Nephron (organoid): ENCODE results near the gene ZNF697.
A peak's percentile ranks its signal among the peaks of the same experiment; 100 is the strongest.

Source experiments
- H3K27ac Mint-ChIP-seq, 3 experiments: 2 replicates each; pipeline ENCODE4 v1.8.0; 2020; ENCODE audit warnings: mixed read lengths in 3 of 3, mild to moderate bottlenecking in 2 of 3, moderate library complexity in 1 of 3
- H3K27me3 Mint-ChIP-seq: 2 replicates; pipeline ENCODE4 v1.8.0; 2021; ENCODE audit warnings: low read depth, mild to moderate bottlenecking, moderate library complexity, mixed read lengths
- H3K36me3 Mint-ChIP-seq: 2 replicates; pipeline ENCODE4 v1.8.0; 2020; ENCODE audit warnings: low read depth, mixed read lengths
- H3K4me1 Mint-ChIP-seq: 2 replicates; pipeline ENCODE4 v1.8.0; 2020; ENCODE audit warnings: mixed read lengths
- H3K4me3 Mint-ChIP-seq, 3 experiments: 2 replicates each; pipeline ENCODE4 v1.8.0; 2020; ENCODE audit warnings: mild to moderate bottlenecking in 3 of 3, mixed read lengths in 3 of 3, moderate library complexity in 2 of 3
- H3K9me3 Mint-ChIP-seq: 2 replicates; pipeline ENCODE4 v1.8.0; 2020; ENCODE audit warnings: mixed read lengths
- TF ChIP-seq, protein P1 (sequence below), 3 experiments: fragments of 200-600 bp; sonication (generic); IDR thresholded peaks; one replicate each; pipeline ENCODE4 v1.5.0; 2021; ENCODE audit warnings: antibody characterized with exemption in 3 of 3; ENCODE audit not compliant: unreplicated experiment in 3 of 3

The ZNF697 gene

DNA sequence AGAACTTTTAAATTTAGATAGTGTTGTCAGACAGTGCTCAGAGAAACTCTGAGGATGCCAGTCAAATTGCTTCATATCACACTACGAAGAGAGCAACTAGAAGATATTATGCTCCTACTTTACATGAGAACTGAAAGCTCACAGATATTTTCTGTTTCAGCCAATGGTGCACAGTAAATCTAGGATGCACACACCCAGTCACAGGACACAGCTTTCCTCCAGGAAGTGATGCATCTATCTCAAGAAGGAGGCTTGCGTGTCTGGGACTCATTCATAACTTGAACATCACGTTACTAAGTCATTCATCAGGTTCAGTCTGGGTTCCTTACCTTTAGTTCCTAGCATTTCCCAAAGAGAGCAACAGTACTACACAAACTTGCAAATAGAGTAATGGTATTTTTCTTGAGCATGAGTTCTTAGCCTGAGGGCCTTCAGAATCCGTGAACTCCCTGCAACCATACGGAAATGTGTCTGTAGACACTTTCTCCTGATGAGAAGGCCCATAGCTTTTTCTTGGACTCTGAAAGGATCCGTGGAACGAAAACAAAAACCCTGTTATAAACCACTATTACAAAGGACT lies 12.2 kb downstream of the ZNF697 start:
- H3K36me3 Mint-ChIP-seq, result peaks cover 5% of the 10 kb centered on the region
- no peaks in the 10 kb centered on the region for H3K9me3 Mint-ChIP-seq
- TF ChIP-seq, protein P1, sequence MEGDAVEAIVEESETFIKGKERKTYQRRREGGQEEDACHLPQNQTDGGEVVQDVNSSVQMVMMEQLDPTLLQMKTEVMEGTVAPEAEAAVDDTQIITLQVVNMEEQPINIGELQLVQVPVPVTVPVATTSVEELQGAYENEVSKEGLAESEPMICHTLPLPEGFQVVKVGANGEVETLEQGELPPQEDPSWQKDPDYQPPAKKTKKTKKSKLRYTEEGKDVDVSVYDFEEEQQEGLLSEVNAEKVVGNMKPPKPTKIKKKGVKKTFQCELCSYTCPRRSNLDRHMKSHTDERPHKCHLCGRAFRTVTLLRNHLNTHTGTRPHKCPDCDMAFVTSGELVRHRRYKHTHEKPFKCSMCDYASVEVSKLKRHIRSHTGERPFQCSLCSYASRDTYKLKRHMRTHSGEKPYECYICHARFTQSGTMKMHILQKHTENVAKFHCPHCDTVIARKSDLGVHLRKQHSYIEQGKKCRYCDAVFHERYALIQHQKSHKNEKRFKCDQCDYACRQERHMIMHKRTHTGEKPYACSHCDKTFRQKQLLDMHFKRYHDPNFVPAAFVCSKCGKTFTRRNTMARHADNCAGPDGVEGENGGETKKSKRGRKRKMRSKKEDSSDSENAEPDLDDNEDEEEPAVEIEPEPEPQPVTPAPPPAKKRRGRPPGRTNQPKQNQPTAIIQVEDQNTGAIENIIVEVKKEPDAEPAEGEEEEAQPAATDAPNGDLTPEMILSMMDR (IDR thresholded peaks at IDR 0.05; ENCODE audit: unreplicated experiment in 3 of 3), result no peak
- peaks cover 35% of the 10 kb centered on the region for H3K4me1 Mint-ChIP-seq
- no peak overlapping the region for H3K4me3 Mint-ChIP-seq
- H3K27me3 Mint-ChIP-seq, result no peaks in the 10 kb centered on the region
- H3K27ac Mint-ChIP-seq, result no peak overlapping the region

DNA sequence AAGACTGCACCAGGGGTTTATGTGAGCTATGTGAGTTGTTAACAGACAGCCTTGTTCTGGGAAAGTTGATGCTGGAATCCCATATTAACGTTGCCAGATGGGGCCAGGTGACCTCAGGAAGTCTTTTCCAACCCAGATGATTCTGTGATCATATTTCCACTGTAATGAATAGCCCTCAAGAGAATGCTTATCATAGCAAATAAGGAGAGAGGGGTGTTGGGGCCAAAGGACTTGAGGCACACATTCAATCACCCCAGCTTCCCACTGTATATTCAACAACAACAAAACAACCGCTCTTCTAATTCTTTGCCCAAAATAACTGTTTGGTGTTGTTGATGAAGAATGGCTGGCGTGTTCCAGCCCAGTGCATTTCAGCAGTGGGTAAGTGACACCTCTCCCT lies 14.1 kb downstream of the ZNF697 start:
- Mint-ChIP-seq H3K9me3 (no peaks in the 10 kb centered on the region), H3K4me1 (peaks cover 50% of the 10 kb centered on the region), H3K27ac (peak overlapping the region in 2 of 3 experiments; percentile 93 to 98), H3K27me3 (no peaks in the 10 kb centered on the region), H3K36me3 (peaks cover 6% of the 10 kb centered on the region), H3K4me3 (peak overlapping the region in 2 of 3 experiments; percentile 35 to 45)
- TF ChIP-seq, protein P1 (IDR thresholded peaks at IDR 0.05; ENCODE audit: unreplicated experiment in 3 of 3), result no peak

DNA sequence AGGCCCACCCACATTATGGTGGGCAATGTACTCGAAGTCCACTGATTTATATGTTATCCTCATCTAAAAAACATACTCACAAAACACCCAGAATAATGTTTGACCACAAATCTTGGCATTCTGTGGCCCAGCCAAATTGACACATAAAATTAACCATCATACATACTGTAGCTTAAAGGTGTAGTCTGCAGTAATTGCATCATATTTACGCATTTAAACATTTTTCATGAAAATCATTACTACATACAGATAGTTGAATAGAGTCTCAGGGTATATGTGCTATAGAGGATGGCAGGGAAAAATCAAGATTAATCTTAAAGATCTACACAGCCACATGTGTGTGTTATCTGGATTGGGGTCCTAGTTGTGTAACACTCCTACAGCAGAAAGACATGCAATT lies 14.5 kb downstream of the ZNF697 start:
- H3K36me3 Mint-ChIP-seq, result peaks cover 6% of the 10 kb centered on the region
- no peaks in the 10 kb centered on the region for H3K27me3 Mint-ChIP-seq
- peak overlapping the region in 2 of 3 experiments; percentile 93 to 98 for H3K27ac Mint-ChIP-seq
- peaks cover 55% of the 10 kb centered on the region for H3K4me1 Mint-ChIP-seq
- TF ChIP-seq, protein P1 (IDR thresholded peaks at IDR 0.05; ENCODE audit: unreplicated experiment in 3 of 3), result no peak
- H3K9me3 Mint-ChIP-seq, result no peaks in the 10 kb centered on the region
- peak overlapping the region in 2 of 3 experiments; percentile 35 to 45 for H3K4me3 Mint-ChIP-seq

DNA sequence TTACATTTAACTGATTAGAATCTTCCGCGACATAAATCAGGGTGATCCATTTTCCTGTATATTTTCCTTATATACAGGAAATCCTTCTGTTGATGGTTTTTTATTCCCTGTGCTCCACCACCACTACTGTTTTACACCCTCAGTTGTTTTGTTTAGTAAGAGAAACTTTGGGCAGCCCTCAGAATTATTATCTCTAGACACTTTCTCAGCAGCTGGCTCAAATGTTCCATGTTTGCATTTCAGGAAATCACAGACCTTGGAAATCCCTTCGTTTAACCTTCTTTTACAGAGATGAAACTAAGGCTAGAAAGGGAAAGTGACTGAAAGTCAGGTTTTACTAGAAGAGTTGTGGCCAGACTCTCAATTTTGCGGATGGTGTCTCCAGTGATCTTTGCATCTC lies 15.2 kb downstream of the ZNF697 start:
- TF ChIP-seq, protein P1 (IDR thresholded peaks at IDR 0.05; ENCODE audit: unreplicated experiment in 3 of 3), result no peak
- H3K9me3 Mint-ChIP-seq, result no peaks in the 10 kb centered on the region
- peak overlapping the region; percentile 14 to 59 (median 55) for H3K4me3 Mint-ChIP-seq
- H3K27me3 Mint-ChIP-seq, result no peaks in the 10 kb centered on the region
- peaks cover 61% of the 10 kb centered on the region for H3K4me1 Mint-ChIP-seq
- H3K36me3 Mint-ChIP-seq, result peaks cover 6% of the 10 kb centered on the region
- H3K27ac Mint-ChIP-seq, result peak overlapping the region in 2 of 3 experiments; percentile 93 to 98

DNA sequence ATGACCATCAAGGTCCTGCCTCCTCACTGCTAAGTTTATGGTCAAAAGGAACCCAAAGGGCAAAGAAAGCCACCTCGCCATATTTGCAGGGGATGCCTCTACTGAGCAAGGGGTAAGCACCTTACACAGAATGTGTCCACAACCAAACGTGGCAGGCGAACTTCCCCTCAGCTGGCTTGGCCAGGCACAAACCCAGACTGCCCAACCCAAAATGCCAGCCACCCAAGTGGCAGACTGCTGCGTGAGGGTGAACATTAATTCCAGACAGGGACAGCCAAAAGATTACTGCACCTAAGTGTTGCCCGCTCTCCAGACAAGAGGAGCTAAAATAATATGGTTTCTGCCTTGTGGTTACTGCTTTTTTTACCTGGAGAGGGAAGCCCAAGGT lies 16.0 kb downstream of the ZNF697 start:
- peaks cover 68% of the 10 kb centered on the region for H3K4me1 Mint-ChIP-seq
- H3K27ac Mint-ChIP-seq, result peak overlapping the region in 2 of 3 experiments; percentile 93 to 98
- no peaks in the 10 kb centered on the region for H3K9me3 Mint-ChIP-seq
- peaks cover 6% of the 10 kb centered on the region for H3K36me3 Mint-ChIP-seq
- no peaks in the 10 kb centered on the region for H3K27me3 Mint-ChIP-seq
- H3K4me3 Mint-ChIP-seq, result peak overlapping the region; percentile 41 to 55 (median 48)
- TF ChIP-seq, protein P1 (IDR thresholded peaks at IDR 0.05; ENCODE audit: unreplicated experiment in 3 of 3), result no peak
